Neural progenitor cell (in vitro differentiated cells): ENCODE data around the gene AARS2. TPM values are rescaled to one million over a fixed set of nuclear protein-coding genes. Genes with fewer than 3 reads are reported as not detected.

Experiments used
- DNase-seq: peaks from one replicate; pipeline ENCODE4 v3.0.0-alpha.2; 2016; ENCODE audit warnings: low spot score
- H2AFZ ChIP-seq: fragments of 200-600 bp; sonication (generic); replicated peaks from 2 replicates; pipeline ENCODE4 v1.6.1; 2016; ENCODE audit warnings: antibody characterized with exemption
- H3F3A ChIP-seq: fragments of 200-600 bp; sonication (generic); 2 replicates; pipeline ENCODE4 v1.6.1; 2016; ENCODE audit warnings: antibody characterized with exemption, low read depth
- H3K27ac ChIP-seq: fragments of 200-600 bp; sonication (generic); 2 replicates; pipeline ENCODE4 v1.5.1; 2016; ENCODE audit warnings: mild to moderate bottlenecking
- H3K27me3 ChIP-seq: fragments of 200-600 bp; sonication (generic); 2 replicates; pipeline ENCODE4 v1.6.1; 2016; ENCODE audit warnings: mild to moderate bottlenecking, moderate library complexity
- H3K36me3 ChIP-seq: fragments of 200-600 bp; sonication (generic); 2 replicates; pipeline ENCODE4 v1.5.1; 2016
- H3K4me1 ChIP-seq: fragments of 200-600 bp; sonication (generic); 2 replicates; pipeline ENCODE4 v1.6.1; 2016; ENCODE audit warnings: mixed run types
- H3K4me2 ChIP-seq: fragments of 200-600 bp; sonication (generic); 2 replicates; pipeline ENCODE4 v1.6.1; 2016
- H3K4me3 ChIP-seq: fragments of 200-600 bp; sonication (generic); 2 replicates; pipeline ENCODE4 v1.5.1; 2016
- H3K79me2 ChIP-seq: fragments of 200-600 bp; sonication (generic); 2 replicates; pipeline ENCODE4 v1.6.1; 2016; ENCODE audit warnings: low read depth
- H3K9ac ChIP-seq: fragments of 200-600 bp; sonication (generic); 2 replicates; pipeline ENCODE4 v1.6.1; 2016
- H3K9me3 ChIP-seq: fragments of 200-600 bp; sonication (generic); 2 replicates; pipeline ENCODE4 v1.5.1; 2016; ENCODE audit warnings: low read depth
- H4K20me1 ChIP-seq: fragments of 200-600 bp; sonication (generic); 2 replicates; pipeline ENCODE4 v1.6.1; 2016; ENCODE audit warnings: low read depth
- H3K27ac Mint-ChIP-seq: 3 replicates; pipeline ENCODE4 v1.8.0; 2021; ENCODE audit warnings: mixed read lengths
- H3K27me3 Mint-ChIP-seq: 2 replicates; pipeline ENCODE4 v1.8.0; 2022; ENCODE audit warnings: low read depth, mild to moderate bottlenecking, inconsistent platforms, moderate library complexity, mixed read lengths; ENCODE audit not compliant: insufficient read depth
- H3K36me3 Mint-ChIP-seq: 3 replicates; pipeline ENCODE4 v1.8.0; 2021; ENCODE audit warnings: mixed read lengths
- H3K4me1 Mint-ChIP-seq: 3 replicates; pipeline ENCODE4 v1.8.0; 2021; ENCODE audit warnings: mixed read lengths
- H3K4me3 Mint-ChIP-seq: 3 replicates; pipeline ENCODE4 v1.8.0; 2021; ENCODE audit warnings: mild to moderate bottlenecking, moderate library complexity, mixed read lengths
- H3K9me3 Mint-ChIP-seq: 3 replicates; pipeline ENCODE4 v1.8.0; 2020; ENCODE audit warnings: mixed read lengths
- EZH2 ChIP-seq: fragments of 200-600 bp; sonication (generic); IDR thresholded peaks from 2 replicates; pipeline ENCODE4 v1.6.1; 2017; ENCODE audit warnings: antibody characterized with exemption, mild to moderate bottlenecking, moderate library complexity
- EZH2phosphoT487 ChIP-seq: fragments of 200-600 bp; sonication (generic); IDR thresholded peaks from 2 replicates; pipeline ENCODE4 v1.6.1; 2017; ENCODE audit warnings: antibody characterized with exemption
- total RNA-seq: library from RNA; depleted of rRNA; stranded (reverse); fragments of >200 nt; gene quantifications from 2 replicates; pipeline ENCODE4 v1.2.3, GENCODE V29; 2015; ENCODE audit warnings: low replicate concordance
- TF ChIP-seq, protein P1 (sequence below): fragments of 200-600 bp; sonication (generic); IDR thresholded peaks from 2 replicates; pipeline ENCODE4 v1.5.1; 2017; ENCODE audit warnings: antibody characterized with exemption, mild to moderate bottlenecking

Gene AARS2
- total RNA-seq, 1 donor from 2014 or later, result 16.1 TPM

GRCh38 chr6:44260451-44261297 lies 52.5 kb downstream of the AARS2 start:
- Mint-ChIP-seq H3K4me1 (peaks cover 48% of the 10 kb centered on the region), H3K9me3 (no peaks in the 10 kb centered on the region), H3K27ac (no peak overlapping the region), H3K4me3 (no peak overlapping the region), H3K36me3 (no peaks in the 10 kb centered on the region), H3K27me3 (peaks cover 6% of the 10 kb centered on the region)
- H3K79me2 ChIP-seq, result peaks cover 28% of the 10 kb centered on the region
- H4K20me1 ChIP-seq, result peaks cover 20% of the 10 kb centered on the region
- H2AFZ ChIP-seq, result no peak overlapping the region
- DNase-seq, result no peak
- H3K9ac ChIP-seq, result no peak overlapping the region
- peaks cover 27% of the 10 kb centered on the region for H3K4me1 ChIP-seq
- no peak overlapping the region for H3K4me3 ChIP-seq
- no peaks in the 10 kb centered on the region for H3K27me3 ChIP-seq
- TF ChIP-seq EZH2phosphoT487, result no peak
- TF ChIP-seq, protein P1, sequence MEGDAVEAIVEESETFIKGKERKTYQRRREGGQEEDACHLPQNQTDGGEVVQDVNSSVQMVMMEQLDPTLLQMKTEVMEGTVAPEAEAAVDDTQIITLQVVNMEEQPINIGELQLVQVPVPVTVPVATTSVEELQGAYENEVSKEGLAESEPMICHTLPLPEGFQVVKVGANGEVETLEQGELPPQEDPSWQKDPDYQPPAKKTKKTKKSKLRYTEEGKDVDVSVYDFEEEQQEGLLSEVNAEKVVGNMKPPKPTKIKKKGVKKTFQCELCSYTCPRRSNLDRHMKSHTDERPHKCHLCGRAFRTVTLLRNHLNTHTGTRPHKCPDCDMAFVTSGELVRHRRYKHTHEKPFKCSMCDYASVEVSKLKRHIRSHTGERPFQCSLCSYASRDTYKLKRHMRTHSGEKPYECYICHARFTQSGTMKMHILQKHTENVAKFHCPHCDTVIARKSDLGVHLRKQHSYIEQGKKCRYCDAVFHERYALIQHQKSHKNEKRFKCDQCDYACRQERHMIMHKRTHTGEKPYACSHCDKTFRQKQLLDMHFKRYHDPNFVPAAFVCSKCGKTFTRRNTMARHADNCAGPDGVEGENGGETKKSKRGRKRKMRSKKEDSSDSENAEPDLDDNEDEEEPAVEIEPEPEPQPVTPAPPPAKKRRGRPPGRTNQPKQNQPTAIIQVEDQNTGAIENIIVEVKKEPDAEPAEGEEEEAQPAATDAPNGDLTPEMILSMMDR, result no peak
- TF ChIP-seq EZH2, result no peak
- H3K9me3 ChIP-seq, result no peaks in the 10 kb centered on the region
- peaks cover 22% of the 10 kb centered on the region for H3F3A ChIP-seq
- no peak overlapping the region for H3K4me2 ChIP-seq
- no peak overlapping the region for H3K27ac ChIP-seq
- H3K36me3 ChIP-seq, result no peaks in the 10 kb centered on the region

- H3K4me1 ChIP-seq, result peaks cover 27% of the 10 kb centered on the region
- no peak overlapping the region for H3K27ac ChIP-seq
- peaks cover 35% of the 10 kb centered on the region for H3K79me2 ChIP-seq
- H3K36me3 ChIP-seq, result no peaks in the 10 kb centered on the region
- H3F3A ChIP-seq, result peaks cover 29% of the 10 kb centered on the region
- no peak for TF ChIP-seq EZH2phosphoT487
- no peak for TF ChIP-seq EZH2
- TF ChIP-seq, protein P1, result no peak
- peaks cover 52% of the 10 kb centered on the region for H3K4me1 Mint-ChIP-seq
- no peaks in the 10 kb centered on the region for H3K9me3 Mint-ChIP-seq
- H3K9ac ChIP-seq, result no peak overlapping the region
- no peak overlapping the region for H3K4me3 Mint-ChIP-seq
- peaks cover 6% of the 10 kb centered on the region for H3K27me3 Mint-ChIP-seq
- no peak overlapping the region for H2AFZ ChIP-seq
- no peak overlapping the region for H3K4me2 ChIP-seq
- no peaks in the 10 kb centered on the region for H3K9me3 ChIP-seq
- H3K27ac Mint-ChIP-seq, result no peak overlapping the region
- DNase-seq, result no peak
- H3K4me3 ChIP-seq, result no peak overlapping the region
- peaks cover 1% of the 10 kb centered on the region for H3K36me3 Mint-ChIP-seq
- no peaks in the 10 kb centered on the region for H3K27me3 ChIP-seq
- H4K20me1 ChIP-seq, result peaks cover 26% of the 10 kb centered on the region
Measured at GRCh38 chr6:44260011-44260410, 53.1 kb downstream of the AARS2 start.

DNA sequence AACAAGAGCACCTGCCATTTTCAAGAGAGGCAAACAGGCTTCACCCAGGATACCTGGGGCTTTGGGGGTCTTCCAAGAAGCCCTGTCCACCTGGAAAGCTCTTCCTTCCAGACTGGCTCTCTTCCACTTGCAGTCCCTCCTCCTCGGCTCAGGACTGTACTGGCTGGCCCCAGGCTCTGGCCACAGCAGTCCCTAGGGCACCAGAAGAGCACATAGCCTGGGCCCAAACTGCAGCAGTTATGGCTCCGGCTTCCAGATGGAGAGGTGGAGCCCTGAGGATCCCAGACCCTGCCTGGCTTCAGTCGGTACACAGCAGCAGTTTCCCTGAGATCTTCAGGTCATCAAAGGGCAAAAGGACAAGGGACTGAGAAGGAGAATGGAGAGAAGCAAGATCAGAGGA lies 54.2 kb downstream of the AARS2 start:
- Mint-ChIP-seq H3K9me3 (no peaks in the 10 kb centered on the region), H3K27ac (no peak overlapping the region), H3K4me3 (peak overlapping the region; percentile 87), H3K36me3 (peaks cover 6% of the 10 kb centered on the region), H3K27me3 (peaks cover 10% of the 10 kb centered on the region), H3K4me1 (peaks cover 46% of the 10 kb centered on the region)
- Histone ChIP-seq H3K4me3 (no peak overlapping the region), H3F3A (peaks cover 40% of the 10 kb centered on the region), H3K4me2 (no peak overlapping the region), H2AFZ (no peak overlapping the region), H4K20me1 (peaks cover 30% of the 10 kb centered on the region), H3K9ac (no peak overlapping the region), H3K27ac (no peak overlapping the region), H3K9me3 (no peaks in the 10 kb centered on the region), H3K36me3 (peaks cover 2% of the 10 kb centered on the region), H3K79me2 (peaks cover 32% of the 10 kb centered on the region), H3K4me1 (peaks cover 19% of the 10 kb centered on the region), H3K27me3 (no peaks in the 10 kb centered on the region)
- DNase-seq, result no peak
- TF ChIP-seq, protein P1, result no peak
- TF ChIP-seq EZH2phosphoT487 (no peak), EZH2 (no peak)
